Measurements from ENCODE around the gene ADAM23.

The ADAM23 gene

GRCh38 chr2:206443735-206444527 is 599 bp downstream of the ADAM23 start:
- DNase-seq, result peak; percentile 32

GRCh38 chr2:206445948-206446347 is 2.6 kb downstream of the ADAM23 start:
- DNase-seq, result no peak

GRCh38 chr2:206452242-206452641 is 8.9 kb downstream of the ADAM23 start:
- DNase-seq, result no peak

GRCh38 chr2:206452750-206453149 is 9.4 kb downstream of the ADAM23 start:
- DNase-seq, result no peak

- no peak for DNase-seq
These were observed 12.9 kb downstream of the ADAM23 start for GRCh38 chr2:206456078-206456754.

GRCh38 chr2:206457188-206457634 is 13.9 kb downstream of the ADAM23 start:
- DNase-seq, result no peak

GRCh38 chr2:206462240-206462854 is 19.0 kb downstream of the ADAM23 start:
- no peak for DNase-seq

- no peak for DNase-seq
These were observed 20.4 kb downstream of the ADAM23 start for GRCh38 chr2:206463685-206464084.

- DNase-seq, result no peak
These were observed 21.3 kb downstream of the ADAM23 start for GRCh38 chr2:206464597-206464996.

- DNase-seq, result no peak
These were observed 28.3 kb downstream of the ADAM23 start for GRCh38 chr2:206471524-206472062.

GRCh38 chr2:206472094-206472493 is 28.8 kb downstream of the ADAM23 start:
- DNase-seq, result no peak

- DNase-seq, result no peak
These were observed 30.8 kb downstream of the ADAM23 start for GRCh38 chr2:206474099-206474498.

- no peak for DNase-seq
These were observed 34.0 kb downstream of the ADAM23 start for GRCh38 chr2:206477296-206477695.

GRCh38 chr2:206478340-206478739 is 35.0 kb downstream of the ADAM23 start:
- no peak for DNase-seq

- no peak for DNase-seq
These were observed 36.8 kb downstream of the ADAM23 start for GRCh38 chr2:206480161-206480560.

GRCh38 chr2:206480620-206481019 is 37.3 kb downstream of the ADAM23 start:
- DNase-seq, result no peak

- no peak for DNase-seq
These were observed 37.7 kb downstream of the ADAM23 start for GRCh38 chr2:206481056-206481455.

GRCh38 chr2:206482123-206482522 is 38.8 kb downstream of the ADAM23 start:
- no peak for DNase-seq

- DNase-seq, result no peak
These were observed 39.3 kb downstream of the ADAM23 start for GRCh38 chr2:206482633-206483032.

GRCh38 chr2:206488053-206488452 is 44.7 kb downstream of the ADAM23 start:
- DNase-seq, result no peak

GRCh38 chr2:206488623-206489022 is 45.3 kb downstream of the ADAM23 start:
- peak; percentile 12 for DNase-seq

GRCh38 chr2:206494061-206494460 is 50.7 kb downstream of the ADAM23 start:
- DNase-seq, result no peak

GRCh38 chr2:206502729-206503128 is 59.4 kb downstream of the ADAM23 start:
- DNase-seq, result no peak

- no peak for DNase-seq
These were observed 68.0 kb downstream of the ADAM23 start for GRCh38 chr2:206511283-206511682.
